Endodermal cell (in vitro differentiated cells): ENCODE results near the gene IGFN1. TPM values are rescaled to one million over a fixed set of nuclear protein-coding genes. Genes with fewer than 3 reads are reported as not detected.
"Not testable (repeated sequence)": the region's sequence is repeated elsewhere in the genome, so short reads cannot be mapped to it uniquely, and the experiment has no call there.

Experiments
- DNase-seq: peaks from one replicate; pipeline ENCODE4 v3.0.0-alpha.2; 2017
- H3K27ac ChIP-seq: 2 replicates; pipeline ENCODE4 v1.5.1; 2013; ENCODE audit warnings: mild to moderate bottlenecking, low read depth, low read length, moderate library complexity
- H3K27me3 ChIP-seq: 2 replicates; pipeline ENCODE4 v1.6.1; 2013; ENCODE audit warnings: mild to moderate bottlenecking, low read length, moderate library complexity; ENCODE audit not compliant: insufficient read depth, control insufficient read depth, poor library complexity, severe bottlenecking
- H3K36me3 ChIP-seq: 2 replicates; pipeline ENCODE4 v1.7.0; 2013; ENCODE audit warnings: mild to moderate bottlenecking, low read length, moderate library complexity; ENCODE audit not compliant: control insufficient read depth, insufficient read depth
- H3K4me1 ChIP-seq: one replicate; pipeline ENCODE4 v1.7.0; 2013; ENCODE audit warnings: low read length; ENCODE audit not compliant: control insufficient read depth, insufficient read depth
- H3K4me3 ChIP-seq: 2 replicates; pipeline ENCODE4 v1.5.1; 2013; ENCODE audit warnings: mild to moderate bottlenecking, low read length, moderate library complexity
- H3K9ac ChIP-seq: 2 replicates; pipeline ENCODE4 v1.6.1; 2013; ENCODE audit warnings: mild to moderate bottlenecking, low read length, moderate library complexity; ENCODE audit not compliant: poor library complexity, severe bottlenecking; ENCODE audit errors: extremely low read depth
- H3K9me3 ChIP-seq: 2 replicates; pipeline ENCODE4 v1.6.1; 2013; ENCODE audit warnings: mild to moderate bottlenecking, low read length, moderate library complexity; ENCODE audit not compliant: control insufficient read depth
- H3K27ac Mint-ChIP-seq: 2 replicates; pipeline ENCODE4 v1.8.0; 2020; ENCODE audit warnings: mixed read lengths
- H3K27me3 Mint-ChIP-seq: 2 replicates; pipeline ENCODE4 v1.8.0; 2021; ENCODE audit warnings: mild to moderate bottlenecking, mixed read lengths; ENCODE audit not compliant: insufficient read depth
- H3K36me3 Mint-ChIP-seq: 2 replicates; pipeline ENCODE4 v1.8.0; 2020; ENCODE audit warnings: low read depth, mixed read lengths
- H3K4me1 Mint-ChIP-seq: 2 replicates; pipeline ENCODE4 v1.8.0; 2020; ENCODE audit warnings: mixed read lengths
- H3K4me3 Mint-ChIP-seq: 2 replicates; pipeline ENCODE4 v1.8.0; 2020; ENCODE audit warnings: mild to moderate bottlenecking, moderate library complexity, mixed read lengths
- H3K9me3 Mint-ChIP-seq: 2 replicates; pipeline ENCODE4 v1.8.0; 2020; ENCODE audit warnings: mild to moderate bottlenecking, mixed read lengths
- CTCF ChIP-seq: fragments of 200-600 bp; sonication (generic); conservative IDR thresholded peaks from 2 replicates; pipeline ENCODE4 v1.5.0; 2021; ENCODE audit warnings: antibody characterized with exemption, mild to moderate bottlenecking
- WGBS, 2 experiments: methylation state at CpG; one replicate each; pipeline versions ENCODE4 v1.1.5 to v1.1.7; 2013; ENCODE audit warnings: missing lambda C conversion rate in 2 of 2, mixed read lengths in 1 of 2; ENCODE audit not compliant: insufficient coverage in 1 of 2, insufficient read length in 1 of 2; 5-methylcytosine and 5-hydroxymethylcytosine counted together
- total RNA-seq, 2 donors: library from RNA; stranded (reverse); fragmentation: NEBNext Ultra II Directional in 1 of 2; extraction: Animal tissue kit (Norgen Biotek cat#: 25700) in 1 of 2; gene quantifications; 2 replicates in 1 of 2; 3 replicates in 1 of 2; pipeline ENCODE4 v1.2.1, GENCODE V29; 2021

IGFN1 gene
- total RNA-seq, 2 donors from 2014 or later: not detected

DNA sequence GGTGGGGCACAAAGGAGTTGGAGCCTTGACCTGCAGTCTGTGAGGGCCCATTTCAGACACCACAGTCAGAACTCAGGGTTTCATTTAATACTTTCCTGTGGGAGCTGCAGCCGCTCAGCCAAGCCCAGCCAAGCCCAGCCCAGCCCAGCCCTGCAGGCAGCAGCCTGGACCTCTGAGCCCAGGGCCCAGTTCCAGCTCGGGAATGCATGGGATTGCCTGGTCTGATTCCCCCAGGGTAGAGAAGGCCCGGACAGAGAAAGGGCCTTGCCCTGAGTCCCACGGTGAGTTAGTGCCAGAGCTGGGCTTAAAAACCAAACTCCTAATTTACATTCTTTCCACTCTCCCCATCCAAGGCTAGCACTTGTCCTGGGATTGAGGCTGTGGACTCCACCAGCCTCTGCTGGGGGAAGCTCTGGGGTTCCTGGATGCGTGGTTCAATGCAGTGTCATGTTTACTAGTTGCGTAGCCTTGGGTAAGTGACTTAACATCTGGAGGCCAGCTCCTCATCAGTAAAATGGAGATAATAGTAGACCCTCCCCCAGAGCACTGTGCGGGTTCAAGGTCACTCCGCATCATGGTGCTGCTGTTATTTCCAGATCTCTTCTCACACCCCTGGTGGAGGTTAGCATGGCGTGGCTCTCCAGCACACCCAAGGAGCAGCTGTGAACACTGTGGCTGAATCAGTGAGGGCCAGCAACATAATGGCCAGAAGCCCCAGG, 63.4 kb downstream of the IGFN1 start:
- Histone ChIP-seq H3K4me3 (no peak overlapping the region), H3K27ac (no peak overlapping the region), H3K4me1 (no peaks in the 10 kb centered on the region), H3K9ac (no peak overlapping the region), H3K9me3 (no peaks in the 10 kb centered on the region), H3K36me3 (no peaks in the 10 kb centered on the region), H3K27me3 (no peaks in the 10 kb centered on the region)
- H3K4me3 Mint-ChIP-seq: no peak overlapping the region
- 92% methylated on average over 6 to 9 of the region's 9 CpGs for WGBS, 2 experiments
- peaks cover 7% of the 10 kb centered on the region for H3K27me3 Mint-ChIP-seq
- no peak for DNase-seq
- TF ChIP-seq CTCF: no peak
- H3K9me3 Mint-ChIP-seq: no peaks in the 10 kb centered on the region
- no peak overlapping the region for H3K27ac Mint-ChIP-seq
- no peaks in the 10 kb centered on the region for H3K36me3 Mint-ChIP-seq
- no peaks in the 10 kb centered on the region for H3K4me1 Mint-ChIP-seq

DNA sequence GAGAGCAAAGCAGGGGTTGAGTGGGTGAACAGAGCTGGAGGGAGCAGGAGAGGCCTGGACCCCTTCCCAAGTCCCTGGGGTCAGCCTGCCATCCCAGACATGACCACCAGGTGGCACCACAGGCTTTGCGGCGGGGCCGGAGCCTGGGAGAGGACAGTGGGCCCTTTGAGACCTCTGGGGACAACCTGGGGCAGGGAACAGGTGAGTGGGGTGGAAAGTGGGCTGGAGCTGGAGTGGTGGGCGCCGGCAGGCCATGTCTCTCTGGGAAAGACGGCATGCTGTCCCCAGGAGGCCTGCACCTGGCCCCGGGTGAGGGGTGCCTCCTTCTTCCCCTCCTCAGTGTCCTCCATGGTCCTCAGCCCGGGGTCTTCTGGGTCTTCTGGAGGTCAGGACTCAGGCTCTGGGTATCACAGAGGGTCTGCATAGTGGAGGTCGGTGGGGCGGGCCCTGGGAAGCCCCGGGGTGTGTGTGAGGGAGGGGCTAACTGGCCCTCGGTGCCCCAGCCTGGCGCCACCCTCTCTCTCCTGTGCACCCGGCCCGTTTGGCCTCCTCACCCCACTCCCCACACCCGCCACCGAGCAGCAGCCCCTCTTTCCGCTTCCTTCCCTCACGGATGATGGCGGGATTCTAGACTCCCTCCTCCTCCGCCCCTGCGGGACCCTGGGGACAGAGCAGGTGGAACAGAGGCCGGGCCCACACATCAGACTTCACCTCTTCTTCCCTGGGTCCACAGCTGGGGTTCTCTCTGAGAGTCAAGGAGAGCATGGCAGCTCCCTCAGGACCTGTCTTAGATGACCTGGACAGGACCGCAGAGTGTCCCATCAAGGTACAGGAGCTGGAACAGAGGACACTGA, 64.2 kb downstream of the IGFN1 start:
- Histone ChIP-seq H3K27ac (no peak overlapping the region), H3K4me1 (no peaks in the 10 kb centered on the region), H3K4me3 (no peak overlapping the region), H3K9me3 (no peaks in the 10 kb centered on the region), H3K9ac (no peak overlapping the region), H3K36me3 (no peaks in the 10 kb centered on the region), H3K27me3 (no peaks in the 10 kb centered on the region)
- peak; percentile 98 for DNase-seq
- Mint-ChIP-seq H3K4me1 (peaks cover 2% of the 10 kb centered on the region), H3K9me3 (no peaks in the 10 kb centered on the region), H3K4me3 (no peak overlapping the region), H3K27ac (no peak overlapping the region), H3K36me3 (no peaks in the 10 kb centered on the region), H3K27me3 (peaks cover 10% of the 10 kb centered on the region)
- TF ChIP-seq CTCF: peak; percentile 96
- WGBS, 2 experiments: 43 to 66% methylated on average over 6 to 24 of the region's 24 CpGs

GRCh38 chr1:201255479-201256362, 65.1 kb downstream of the IGFN1 start:
- no peaks in the 10 kb centered on the region for H3K36me3 ChIP-seq
- Mint-ChIP-seq H3K27ac (no peak overlapping the region), H3K9me3 (no peaks in the 10 kb centered on the region), H3K27me3 (peaks cover 18% of the 10 kb centered on the region), H3K4me3 (no peak overlapping the region), H3K4me1 (peaks cover 4% of the 10 kb centered on the region), H3K36me3 (no peaks in the 10 kb centered on the region)
- no peaks in the 10 kb centered on the region for H3K4me1 ChIP-seq
- H3K4me3 ChIP-seq: no peak overlapping the region
- no peak overlapping the region for H3K27ac ChIP-seq
- no peak overlapping the region for H3K9ac ChIP-seq
- H3K9me3 ChIP-seq: no peaks in the 10 kb centered on the region
- peaks cover 9% of the 10 kb centered on the region for H3K27me3 ChIP-seq
- no peak for TF ChIP-seq CTCF
- WGBS, 2 experiments: 89 to 91% methylated on average over 11 to 17 of the region's 17 CpGs
- no peak for DNase-seq

- not testable (repeated sequence) for H3K27ac ChIP-seq, H3K4me1 Mint-ChIP-seq, H3K9ac ChIP-seq, H3K9me3 ChIP-seq, H3K9me3 Mint-ChIP-seq, H3K4me1 ChIP-seq, H3K4me3 Mint-ChIP-seq, H3K36me3 Mint-ChIP-seq, H3K27ac Mint-ChIP-seq, DNase-seq, H3K36me3 ChIP-seq, H3K4me3 ChIP-seq
- peaks cover 18% of the 10 kb centered on the region for H3K27me3 ChIP-seq
- peaks cover 29% of the 10 kb centered on the region for H3K27me3 Mint-ChIP-seq
Observed at GRCh38 chr1:201258132-201258531, 67.5 kb downstream of the IGFN1 start.
